22Rv1 (cell line): Measurements from ENCODE around the gene NADK2.

Source experiments
- CTCF ChIP-seq: fragments of 450-650 bp; IDR thresholded peaks from 2 replicates; pipeline ENCODE4 v1.5.1; 2017; ENCODE audit warnings: mild to moderate bottlenecking
- ZFX ChIP-seq: fragments of 450-650 bp; IDR thresholded peaks from 2 replicates; pipeline ENCODE4 v1.6.1; 2017; ENCODE audit warnings: antibody characterized with exemption, borderline replicate concordance

GRCh38 chr5:36217988-36218387 lies 23.7 kb downstream of the NADK2 start:
- TF ChIP-seq CTCF = no peak
- no peak for TF ChIP-seq ZFX
